CMK (cell line): Measurements from ENCODE around the gene TOR3A.

Source experiments
- DNase-seq: peaks from one replicate; pipeline ENCODE4 v3.0.0-alpha.2; 2010; ENCODE audit warnings: low read depth

The TOR3A gene

DNA sequence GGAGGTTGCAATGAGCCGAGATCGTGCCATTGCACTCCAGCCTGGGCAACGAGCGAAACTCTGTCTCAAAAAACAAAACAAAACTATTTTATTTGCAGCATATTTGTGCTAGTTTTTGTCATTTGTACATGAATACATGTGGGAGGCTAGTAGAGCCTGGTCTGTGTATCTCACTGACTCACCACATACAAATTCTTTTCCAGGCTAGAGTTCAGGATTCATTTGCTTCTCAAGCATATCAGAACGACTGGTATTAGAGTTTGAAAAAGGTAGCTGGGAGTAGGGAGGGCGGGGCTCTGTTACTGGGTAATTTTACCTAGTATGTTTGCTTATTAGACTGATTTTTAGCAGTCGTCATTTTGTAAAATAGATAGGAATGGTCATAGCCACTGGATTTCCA, 4.5 kb upstream of the TOR3A start:
- DNase-seq, result no peak

DNA sequence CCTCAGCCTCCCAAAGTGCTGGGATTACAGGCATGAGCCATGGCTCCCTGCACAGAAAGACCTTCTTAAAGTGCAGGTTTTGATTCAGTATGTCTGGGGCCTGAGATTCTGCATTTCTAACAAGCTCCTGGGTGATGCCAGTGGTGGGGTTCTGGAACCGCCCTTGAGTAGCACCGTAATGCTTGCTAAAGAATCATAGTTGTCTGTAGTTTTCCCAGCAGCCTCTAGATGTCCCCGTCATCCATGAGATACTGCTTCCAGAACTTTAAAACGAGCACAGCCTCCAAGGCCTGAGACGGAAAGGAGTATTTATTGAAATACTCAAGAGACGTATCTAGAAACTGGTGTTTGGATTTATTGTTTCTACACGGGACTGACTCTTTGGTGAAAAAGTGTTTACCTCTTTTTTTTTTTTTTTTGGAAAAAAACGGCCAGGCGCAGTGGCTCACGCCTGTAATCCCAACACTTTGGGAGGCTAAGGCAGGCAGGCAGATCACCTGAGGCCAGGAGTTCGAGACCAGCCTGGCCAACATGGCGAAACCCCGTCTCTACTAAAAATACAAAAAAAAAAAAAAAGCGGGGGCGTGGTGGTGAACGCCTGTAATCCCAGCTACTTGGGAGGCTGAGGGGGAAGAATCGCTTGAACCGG, 2.6 kb upstream of the TOR3A start:
- peak; percentile 48 for DNase-seq

DNA sequence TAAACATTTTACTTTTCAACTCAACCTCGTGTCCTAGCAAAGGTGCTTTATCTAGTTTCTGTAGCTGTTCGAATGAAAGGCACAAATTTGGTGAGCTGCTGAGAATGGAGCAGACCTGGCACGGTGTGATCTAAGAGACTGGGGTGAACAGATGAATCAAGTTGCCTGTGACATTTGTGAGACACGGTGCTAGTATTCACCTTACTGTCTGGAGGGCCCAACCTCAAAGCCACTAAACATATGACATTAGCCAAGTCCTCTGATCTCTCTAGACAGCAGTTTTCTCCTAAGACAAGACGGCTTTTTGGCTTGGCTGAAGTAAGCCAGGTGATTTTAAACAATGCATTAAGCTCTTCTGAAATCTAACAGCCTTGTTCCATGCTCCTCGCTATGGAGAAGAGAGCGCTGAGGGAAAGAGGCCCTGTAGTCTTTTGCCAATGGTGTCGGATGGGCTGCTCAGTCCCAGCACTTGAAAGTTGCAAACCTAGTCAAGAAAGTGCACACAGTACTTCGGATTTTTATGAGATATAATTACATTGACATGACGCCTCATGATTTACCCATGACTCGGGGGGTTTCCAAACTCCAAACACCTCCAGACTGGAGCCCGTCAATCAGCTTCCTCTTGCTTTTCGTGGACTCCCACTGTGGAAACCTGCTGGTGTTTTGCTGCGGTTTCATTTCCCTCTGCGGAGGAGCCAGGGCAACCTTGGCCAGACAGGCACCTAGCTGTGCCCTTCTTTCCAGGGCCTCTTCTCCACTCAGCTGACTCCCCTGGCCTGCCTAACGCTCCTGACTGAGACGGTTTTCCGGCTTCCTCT, 794 bp upstream of the TOR3A start:
- no peak for DNase-seq

DNA sequence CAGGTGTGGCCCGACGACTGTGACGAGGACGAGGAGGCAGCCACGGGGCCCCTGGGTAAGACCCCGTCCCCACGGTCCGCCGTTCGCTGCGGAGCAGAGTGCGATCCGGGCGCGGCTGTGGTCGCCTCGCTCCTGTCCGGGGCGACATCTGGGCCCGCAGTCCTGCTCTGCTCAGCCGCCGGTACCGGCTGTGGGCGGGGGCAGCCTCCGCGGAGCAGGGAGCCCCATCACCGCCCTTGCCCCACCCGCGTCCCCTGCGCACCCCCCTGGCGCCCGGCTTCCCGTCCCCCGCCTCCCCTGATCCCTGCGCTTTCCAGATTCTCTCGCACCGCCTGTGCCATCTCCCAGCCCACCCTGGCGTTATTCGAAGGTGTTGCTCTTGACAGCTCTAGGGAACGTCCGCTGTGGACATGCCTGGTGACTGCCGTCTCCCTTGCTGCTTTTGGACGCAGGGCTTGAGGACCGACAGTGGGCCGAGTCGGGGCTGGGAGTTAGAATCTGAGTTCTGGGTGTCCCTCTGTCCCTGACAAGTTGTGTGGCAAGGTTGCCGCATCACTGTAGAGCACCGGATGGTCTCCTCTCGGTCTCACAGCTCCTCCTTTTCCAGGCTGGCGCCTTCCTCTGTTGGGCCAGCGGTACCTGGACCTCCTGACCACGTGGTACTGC, 596 bp downstream of the TOR3A start:
- peak; percentile 20 for DNase-seq

DNA sequence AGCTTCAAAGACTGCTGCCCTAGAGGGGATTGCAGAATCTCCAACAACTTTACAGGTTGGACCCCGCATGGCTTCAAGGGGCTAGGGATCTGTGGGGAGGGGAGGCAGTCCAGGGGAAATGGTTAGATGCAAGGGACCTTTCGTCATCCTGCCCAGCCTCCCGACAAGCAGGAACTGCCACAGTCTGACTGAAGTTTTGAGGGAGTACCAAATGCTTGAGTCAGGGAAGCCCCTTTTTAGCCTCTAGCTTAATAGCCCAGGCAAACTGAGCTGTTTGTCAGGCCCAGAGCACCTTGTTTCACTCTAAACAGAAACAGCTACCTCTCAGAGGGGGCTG, 1.1 kb downstream of the TOR3A start:
- no peak for DNase-seq

DNA sequence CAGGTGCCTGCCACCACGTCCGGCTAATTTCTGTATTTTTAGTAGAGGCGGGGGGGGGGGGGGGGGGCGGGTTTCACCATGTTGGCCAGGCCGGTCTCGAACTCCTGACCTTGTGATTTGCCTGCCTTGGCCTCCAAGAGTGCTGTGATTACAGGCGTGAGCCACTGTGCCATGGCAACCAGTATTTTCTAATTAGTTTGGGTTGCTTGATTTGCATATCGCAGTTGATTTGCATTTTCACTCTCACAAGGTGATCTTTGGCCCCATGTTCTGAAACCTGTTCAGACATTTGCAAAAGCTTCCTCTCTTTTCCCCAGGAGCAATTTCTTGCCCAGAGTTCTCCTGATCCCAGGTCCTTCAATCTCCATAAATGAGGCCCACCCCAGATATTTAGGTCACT, 1.7 kb downstream of the TOR3A start:
- no peak for DNase-seq

DNA sequence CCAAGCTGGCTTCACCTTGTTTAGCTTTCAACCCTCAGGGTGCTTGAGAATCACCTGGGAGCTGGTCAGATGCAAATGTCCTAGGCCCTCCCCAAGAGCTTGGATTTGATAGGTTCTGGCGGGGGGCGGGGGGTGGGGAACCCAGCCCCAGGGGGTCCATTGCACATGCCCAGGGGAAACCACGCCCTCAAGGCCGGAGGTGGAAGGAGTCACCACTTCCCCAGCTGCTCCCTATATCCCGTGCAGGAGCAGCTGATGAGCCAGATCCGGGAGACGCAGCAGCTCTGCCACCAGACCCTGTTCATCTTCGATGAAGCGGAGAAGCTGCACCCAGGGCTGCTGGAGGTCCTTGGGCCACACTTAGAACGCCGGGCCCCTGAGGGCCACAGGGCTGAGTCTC, 5.8 kb downstream of the TOR3A start:
- no peak for DNase-seq

DNA sequence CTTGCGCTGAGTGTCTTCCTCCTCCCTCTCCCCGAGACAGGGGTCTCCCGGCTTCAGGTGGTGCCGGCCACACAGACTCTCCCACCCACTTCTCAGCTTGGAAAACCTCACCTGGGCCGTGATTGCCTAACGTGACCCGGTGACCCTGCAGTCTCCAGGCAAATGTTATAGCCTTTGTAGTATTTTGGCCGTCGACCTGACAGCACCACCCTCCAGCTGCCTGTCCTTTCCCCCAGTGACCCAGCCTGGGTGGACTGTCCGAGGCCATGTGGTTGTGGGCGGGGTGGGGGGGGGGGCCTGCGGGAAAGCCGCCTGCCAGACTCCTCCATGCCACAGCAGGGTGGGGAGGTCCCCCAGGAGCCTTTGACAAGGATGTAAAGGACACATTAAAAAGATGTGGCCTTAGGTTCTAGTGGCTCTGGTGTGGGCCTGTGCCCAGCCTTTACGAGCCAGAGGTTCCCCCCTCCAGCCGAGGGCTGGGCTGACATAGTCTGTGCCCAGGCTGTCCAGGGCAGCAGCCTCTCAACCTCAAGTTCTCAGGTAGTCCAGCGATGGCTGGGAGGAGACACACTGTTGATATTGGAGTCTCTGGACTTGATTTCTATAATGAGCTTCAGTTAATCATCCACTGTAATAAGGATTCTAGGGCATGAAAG, 8.1 kb downstream of the TOR3A start:
- no peak for DNase-seq

DNA sequence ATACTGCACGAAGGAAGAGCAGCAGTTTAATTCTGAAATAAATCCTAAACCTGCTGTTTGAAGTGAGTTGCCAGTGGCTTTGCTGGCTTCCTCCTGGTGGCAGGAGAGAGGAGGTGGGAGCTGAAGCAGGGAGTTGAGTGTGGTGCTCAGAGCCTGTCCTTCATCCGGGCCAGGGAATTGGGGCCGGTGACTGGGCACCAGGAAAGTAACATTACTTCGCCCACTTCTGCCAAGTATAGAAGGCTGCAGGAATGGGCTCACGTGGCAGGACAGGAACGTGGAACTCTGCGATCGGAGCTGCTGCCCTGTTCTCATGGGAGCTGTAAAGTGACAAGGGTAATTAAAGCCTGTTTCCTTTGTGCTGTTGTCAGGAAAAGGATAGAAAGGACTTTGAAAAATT, 8.7 kb downstream of the TOR3A start:
- no peak for DNase-seq

DNA sequence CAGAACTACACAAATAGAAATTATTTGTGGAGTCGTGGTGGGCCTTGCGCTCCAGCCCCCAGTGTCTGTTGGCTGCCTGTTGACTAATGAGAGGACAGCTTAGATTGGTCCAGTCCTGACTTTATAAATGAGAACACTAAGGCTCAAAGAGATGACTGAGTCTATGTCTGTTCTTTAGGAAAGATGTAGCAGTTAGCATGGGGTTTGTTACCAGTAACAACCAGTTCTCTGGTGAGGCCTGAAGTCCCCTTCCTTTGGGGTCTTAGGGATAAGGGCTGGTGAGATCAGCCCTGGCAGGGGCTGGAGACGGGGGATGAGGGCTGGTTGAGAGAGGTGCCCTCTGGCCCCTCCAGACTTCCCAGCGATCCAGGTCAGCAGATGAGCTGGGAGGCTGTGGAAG, 9.1 kb downstream of the TOR3A start:
- DNase-seq, result no peak

DNA sequence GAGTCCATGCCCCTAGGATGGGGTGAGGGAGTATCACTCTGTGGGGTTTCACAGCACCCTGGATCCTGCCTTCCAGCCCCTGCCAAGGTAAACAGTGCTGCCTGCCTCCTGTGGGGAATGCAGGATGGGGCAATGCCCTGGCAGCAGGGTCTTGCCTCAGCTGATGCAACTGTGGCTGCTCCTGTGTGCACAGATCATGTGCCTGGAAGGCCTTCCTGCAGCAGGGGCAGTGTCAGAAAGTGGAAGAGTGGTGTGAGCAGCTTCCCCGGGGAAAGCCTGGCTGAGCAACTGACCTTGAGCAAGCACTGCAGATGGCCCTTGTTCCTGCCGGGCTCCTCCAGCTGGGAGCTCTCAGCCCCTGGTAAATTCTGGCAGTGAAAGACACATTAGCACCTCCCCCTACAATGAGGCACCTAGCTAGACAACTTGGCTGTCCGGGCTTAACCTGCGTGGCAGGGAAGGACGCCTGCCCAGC, 9.9 kb downstream of the TOR3A start:
- no peak for DNase-seq

DNA sequence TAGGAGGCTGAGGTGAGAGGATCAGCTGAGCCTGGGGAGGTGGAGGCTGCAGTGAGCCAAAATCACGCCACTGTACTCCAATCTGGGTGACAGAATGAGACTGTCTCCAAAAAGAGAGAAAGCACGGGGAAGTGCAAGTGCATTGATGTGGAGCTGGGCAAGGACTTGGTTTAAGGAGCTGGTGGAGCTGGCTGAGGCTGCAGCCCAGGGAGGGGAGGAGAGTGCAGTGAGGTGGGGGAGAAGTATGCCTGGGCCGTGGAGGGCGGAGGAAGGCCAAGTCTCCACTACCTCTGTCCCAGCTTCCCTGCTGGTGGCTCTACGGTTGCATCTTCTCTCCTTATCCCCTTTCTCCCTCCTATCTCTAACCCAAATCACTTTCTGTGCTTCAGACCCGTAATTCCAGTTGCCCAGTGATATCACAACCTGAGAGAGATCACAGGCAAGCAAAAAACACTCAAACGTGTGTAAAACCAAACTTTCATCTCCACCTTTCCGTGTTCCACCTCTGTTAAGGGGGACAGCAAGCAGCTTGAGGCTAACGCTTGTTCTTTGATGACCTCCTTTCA, 11.1 kb downstream of the TOR3A start:
- DNase-seq, result no peak

DNA sequence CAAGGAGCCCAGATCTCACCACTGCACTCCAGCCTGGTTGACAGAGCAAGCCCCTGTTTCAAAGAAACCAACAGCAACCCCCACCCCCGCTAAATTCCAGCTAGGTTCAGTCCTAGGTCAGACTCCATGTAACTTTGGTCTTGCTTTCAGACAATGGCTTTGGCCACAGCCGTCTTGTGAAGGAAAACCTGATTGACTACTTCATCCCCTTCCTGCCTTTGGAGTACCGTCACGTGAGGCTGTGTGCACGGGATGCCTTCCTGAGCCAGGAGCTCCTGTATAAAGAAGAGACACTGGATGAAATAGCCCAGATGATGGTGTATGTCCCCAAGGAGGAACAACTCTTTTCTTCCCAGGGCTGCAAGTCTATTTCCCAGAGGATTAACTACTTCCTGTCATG, 12.9 kb downstream of the TOR3A start:
- DNase-seq, result no peak

DNA sequence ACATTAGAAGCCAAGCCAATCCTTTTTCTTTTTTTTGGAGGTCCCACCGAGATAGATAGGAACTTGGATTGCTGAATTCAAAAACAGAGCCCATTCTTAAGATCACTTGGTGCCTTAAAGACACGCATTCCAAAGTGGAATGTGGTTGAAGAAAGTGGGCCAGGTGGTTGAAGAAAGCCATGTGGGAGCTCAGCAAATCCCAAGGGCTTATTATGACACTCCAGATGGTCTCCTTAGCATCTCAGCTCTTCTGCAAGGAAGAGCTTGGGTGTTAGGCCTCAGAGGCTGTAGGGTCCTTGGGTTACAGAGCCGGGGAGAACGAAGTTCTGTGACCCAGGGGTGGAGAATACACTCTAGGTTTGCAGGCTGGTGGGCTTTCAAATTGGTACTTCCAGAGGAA, 13.5 kb downstream of the TOR3A start:
- DNase-seq, result no peak

DNA sequence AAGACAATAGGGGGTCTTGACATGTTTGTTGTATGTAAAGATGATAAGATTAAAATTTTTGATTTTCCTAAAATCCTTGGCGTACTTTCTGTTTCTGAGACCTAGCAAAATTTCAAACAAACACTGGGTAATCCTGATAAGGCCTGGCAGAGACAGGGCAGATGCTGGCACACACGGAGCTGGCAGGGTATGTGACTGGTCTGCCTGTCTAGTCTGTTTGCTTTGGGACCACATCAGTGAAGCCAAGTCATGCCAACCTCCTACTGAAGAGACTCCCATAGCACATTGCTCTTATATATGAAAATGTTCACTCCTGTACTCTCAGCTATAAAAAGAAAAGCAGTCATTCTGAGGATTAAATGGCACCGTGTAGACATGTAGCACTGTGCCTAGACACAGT, 14.1 kb downstream of the TOR3A start:
- DNase-seq, result no peak

DNA sequence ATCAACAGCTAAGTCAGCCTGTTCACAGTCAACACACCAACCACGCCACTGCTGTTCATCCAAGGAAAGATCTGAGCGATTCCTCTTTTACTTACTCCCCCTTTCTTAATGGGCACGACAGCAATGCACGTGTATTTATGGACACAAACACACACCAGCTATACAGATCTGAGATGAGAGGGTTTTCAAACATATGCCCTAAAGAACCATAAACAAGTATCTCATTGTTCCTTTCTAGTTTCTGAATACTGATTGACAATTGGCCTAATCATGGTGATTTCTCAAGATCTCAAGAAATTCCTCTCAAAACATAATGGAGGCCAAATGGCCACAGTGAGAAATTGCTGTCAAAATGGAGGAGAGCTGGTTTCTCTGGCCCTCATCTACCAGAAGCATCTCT, 18.0 kb downstream of the TOR3A start:
- DNase-seq, result no peak

DNA sequence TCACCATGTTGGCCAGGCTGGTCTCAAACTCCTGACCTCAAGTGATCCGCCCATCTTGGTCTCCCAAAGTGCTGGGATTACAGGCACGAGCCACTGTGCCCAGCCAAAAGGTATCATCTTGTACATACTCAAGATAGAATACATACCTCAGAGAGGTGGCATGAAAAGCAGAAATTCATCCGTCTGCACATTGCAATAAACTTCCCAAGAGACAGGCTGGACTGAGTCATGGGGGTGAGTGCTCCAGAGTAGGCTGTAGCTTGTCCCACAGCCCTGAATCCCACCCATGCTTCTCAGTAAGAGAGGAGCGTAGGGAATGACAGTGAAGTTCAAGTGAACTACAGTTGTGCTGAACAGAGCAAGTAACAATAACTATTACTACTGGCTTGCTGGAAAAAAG, 19.7 kb downstream of the TOR3A start:
- no peak for DNase-seq

DNA sequence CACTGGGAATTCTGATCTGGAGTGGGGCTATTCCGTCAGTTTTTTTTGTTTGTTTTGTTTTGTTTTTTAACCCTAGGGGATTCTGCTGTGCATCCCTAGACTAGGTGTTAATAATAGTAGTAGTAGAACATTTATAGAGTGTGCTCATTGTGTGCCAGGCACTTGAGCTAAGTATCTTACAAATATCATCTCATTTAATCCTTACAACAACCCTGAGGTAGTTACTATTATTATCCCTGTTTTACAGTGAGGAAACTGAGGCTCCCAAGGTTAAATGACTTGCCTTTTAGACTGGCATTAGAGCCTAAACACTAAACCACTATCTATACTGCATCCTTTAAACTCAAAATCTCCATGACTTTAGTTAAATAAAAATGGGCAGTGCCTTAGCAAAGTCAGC, 22.1 kb downstream of the TOR3A start:
- DNase-seq, result no peak

DNA sequence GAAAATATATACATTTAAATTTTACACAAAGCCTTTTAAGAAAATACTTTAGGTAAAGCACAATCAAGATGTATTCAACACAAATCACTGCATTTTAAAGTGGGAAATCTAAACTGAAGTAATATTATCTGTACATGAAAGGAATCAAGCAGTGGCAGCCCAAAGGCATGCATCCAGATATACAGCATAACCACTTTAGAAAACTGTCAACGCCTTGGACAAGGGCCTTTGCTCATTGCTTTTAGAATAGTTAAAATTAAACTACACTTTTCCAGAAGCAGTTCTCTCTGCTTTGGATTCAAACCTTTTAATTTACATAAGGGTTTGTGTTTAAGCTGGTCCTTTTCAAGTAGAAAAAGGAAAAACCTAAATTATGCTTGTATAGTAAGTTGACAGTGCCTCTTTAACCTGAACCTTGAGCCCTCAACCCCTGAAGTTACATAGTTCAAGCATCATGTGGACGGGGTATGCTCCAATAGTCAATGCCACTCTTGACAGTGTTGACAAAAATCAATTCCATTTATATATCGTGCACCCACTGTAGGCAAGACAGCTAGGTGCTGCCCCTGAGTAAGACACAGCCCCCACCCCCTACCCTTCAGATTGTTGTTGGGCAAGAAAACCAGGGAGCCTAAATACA, 22.9 kb downstream of the TOR3A start:
- no peak for DNase-seq

DNA sequence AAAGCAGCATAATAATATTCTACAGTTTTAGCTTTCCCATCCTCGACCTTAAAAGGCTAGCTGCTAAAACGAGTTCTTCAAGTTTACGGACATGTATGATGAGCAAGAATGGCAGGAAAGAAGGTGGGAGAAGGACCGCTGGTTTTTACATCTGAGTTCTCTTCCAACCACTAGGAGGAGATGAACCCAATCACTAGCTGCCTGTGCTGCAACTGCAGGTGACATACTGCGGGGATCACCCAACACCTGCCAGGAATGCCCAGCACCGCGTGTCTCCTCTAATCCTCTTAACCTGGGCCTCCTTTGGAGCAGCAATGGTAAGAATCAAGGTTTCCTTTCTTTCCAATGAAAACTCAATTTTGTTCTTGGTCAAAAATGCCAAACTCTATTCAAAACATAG, 23.5 kb downstream of the TOR3A start:
- DNase-seq, result no peak

DNA sequence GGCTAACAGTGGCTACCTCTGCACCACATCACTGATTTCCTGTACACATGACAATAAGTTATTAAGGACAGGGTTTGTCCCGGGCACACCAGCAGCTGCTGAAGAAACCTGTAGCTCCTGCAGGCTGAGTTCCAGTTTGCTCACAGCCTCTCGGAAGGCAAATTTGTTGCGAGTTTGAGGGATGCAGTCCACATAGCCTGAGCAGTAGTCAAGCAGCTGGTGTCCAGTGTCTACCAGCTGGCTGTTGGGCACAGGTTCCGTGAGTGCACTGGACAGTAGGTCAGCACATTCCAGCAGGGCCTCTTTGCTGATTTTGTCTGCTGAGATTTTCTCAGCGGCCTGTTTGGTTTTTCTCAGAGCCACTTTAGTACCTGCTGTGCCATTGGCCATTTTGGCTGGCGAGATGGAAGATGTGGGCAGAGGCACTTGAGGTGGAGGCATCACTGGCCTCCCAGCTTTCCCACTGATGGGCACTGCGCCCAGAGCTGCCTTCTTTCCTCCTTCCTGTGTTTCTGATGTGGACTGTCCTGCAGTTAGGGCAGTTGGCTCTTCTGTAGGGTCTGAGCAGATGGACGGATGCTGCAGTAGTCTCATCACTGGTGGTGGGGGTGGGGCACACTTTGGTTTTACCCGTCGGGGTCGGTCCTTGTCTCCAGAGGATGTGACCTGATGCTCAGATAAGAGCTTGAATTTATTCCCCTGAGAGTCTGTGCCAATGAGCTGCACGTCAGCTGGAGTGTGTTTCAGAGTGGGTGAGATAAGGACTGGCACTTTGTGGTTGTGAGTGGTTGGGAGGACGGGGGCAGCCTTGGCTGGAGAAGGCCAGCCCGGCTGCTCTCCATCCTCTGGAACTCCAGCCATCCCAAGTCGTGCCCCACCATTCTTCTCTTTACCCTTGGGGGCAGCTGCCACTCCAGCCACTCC, 26.1 kb downstream of the TOR3A start:
- peak; percentile 44 for DNase-seq
